Fibroblast of lung (primary cell): ENCODE measurements around the gene ZBTB14. TPM values are rescaled to one million over a fixed set of nuclear protein-coding genes. Genes with fewer than 3 reads are reported as not detected.

Source experiments
- DNase-seq, 2 donors: peaks; one replicate each; pipeline versions ENCODE4 v3.0.0 to v3.0.0-alpha.2; 2010; ENCODE audit warnings: low read depth in 2 of 2
- H2AFZ ChIP-seq: 2 replicates; pipeline ENCODE4 v1.5.1; 2012; ENCODE audit warnings: low read length, control low read depth, inconsistent platforms
- H3K27ac ChIP-seq: 2 replicates; pipeline ENCODE4 v1.5.1; 2011; ENCODE audit warnings: low read length, control low read depth; ENCODE audit not compliant: insufficient read depth
- H3K27me3 ChIP-seq: 2 replicates; pipeline ENCODE4 v1.5.1; 2011; ENCODE audit warnings: mild to moderate bottlenecking, low read length; ENCODE audit not compliant: control insufficient read depth, insufficient read depth
- H3K36me3 ChIP-seq: 2 replicates; pipeline ENCODE4 v1.5.1; 2011; ENCODE audit warnings: low read length; ENCODE audit not compliant: control insufficient read depth, insufficient read depth
- H3K4me1 ChIP-seq: 2 replicates; pipeline ENCODE4 v1.5.1; 2011; ENCODE audit warnings: low read length; ENCODE audit not compliant: control insufficient read depth, insufficient read depth; ENCODE audit errors: extremely low read depth
- H3K4me2 ChIP-seq: 2 replicates; pipeline ENCODE4 v1.5.1; 2011; ENCODE audit warnings: low read length, control low read depth; ENCODE audit not compliant: insufficient read depth; ENCODE audit errors: extremely low read depth
- H3K4me3 ChIP-seq, 4 experiments: fragments of 200-600 bp in 1 of 4; sonication (generic) in 1 of 4; replicated peaks in 1 of 4; 2 replicates each; pipeline ENCODE4 v1.5.1; 2011 to 2016; ENCODE audit warnings: low read length in 4 of 4, low read depth in 3 of 4, mild to moderate bottlenecking in 3 of 4, control low read depth in 2 of 4, inconsistent platforms in 1 of 4, mixed read lengths in 1 of 4; ENCODE audit not compliant: insufficient read depth in 1 of 4; ENCODE audit errors: control extremely low read depth in 1 of 4
- H3K79me2 ChIP-seq: 2 replicates; pipeline ENCODE4 v1.5.1; 2012; ENCODE audit warnings: mild to moderate bottlenecking, low read length, inconsistent platforms; ENCODE audit not compliant: control insufficient read depth, insufficient read depth
- H3K9ac ChIP-seq: 2 replicates; pipeline ENCODE4 v1.5.1; 2011; ENCODE audit warnings: mild to moderate bottlenecking, low read length, control low read depth; ENCODE audit not compliant: insufficient read depth
- H3K9me3 ChIP-seq: 2 replicates; pipeline ENCODE4 v1.5.1; 2012; ENCODE audit warnings: low read depth, low read length; ENCODE audit not compliant: control insufficient read depth, insufficient read depth
- H4K20me1 ChIP-seq: 2 replicates; pipeline ENCODE4 v1.5.1; 2011; ENCODE audit warnings: low read length; ENCODE audit not compliant: control insufficient read depth, insufficient read depth; ENCODE audit errors: extremely low read depth
- CTCF ChIP-seq, 2 donors: IDR thresholded peaks in 1 of 2; conservative IDR thresholded peaks in 1 of 2; 1 replicate in 1 of 2; 2 replicates in 1 of 2; pipeline ENCODE4 v1.5.1; 2011 to 2012; ENCODE audit warnings: low read length in 2 of 2, control low read depth in 1 of 2, inconsistent platforms in 1 of 2, low read depth in 1 of 2, mild to moderate bottlenecking in 1 of 2
- EZH2 ChIP-seq: IDR thresholded peaks from 2 replicates; pipeline ENCODE4 v1.5.1; 2012; ENCODE audit warnings: low read length, control low read depth, mild to moderate bottlenecking; ENCODE audit errors: missing control alignments
- polyA plus RNA-seq, 2 donors: library from polyadenylated mRNA; depleted of rRNA in 1 of 2; stranded (reverse) in 1 of 2; unstranded in 1 of 2; fragments of >200 nt; gene quantifications; 2 replicates each; pipeline ENCODE4 v1.2.1, GENCODE V29; 2011 to 2012; ENCODE audit warnings: missing spikeins in 1 of 2
- total RNA-seq: library from RNA; depleted of rRNA; stranded (reverse); fragments of >200 nt; gene quantifications from 2 replicates; pipeline ENCODE4 v1.2.1, GENCODE V29; 2014

ZBTB14 gene
- total and polyA plus RNA-seq, 2 donors (not counting 1 experiment from before 2014, with no cell fraction given), result 9.7 to 15.1 TPM

- no peak overlapping the region for H3K27ac ChIP-seq
- no peak for DNase-seq
Observed at GRCh38 chr18:5286525-5286924, 9.0 kb downstream of the ZBTB14 start.

GRCh38 chr18:5285326-5285725, 10.2 kb downstream of the ZBTB14 start:
- Histone ChIP-seq H3K4me2 (no peak overlapping the region), H4K20me1 (no peaks in the 10 kb centered on the region), H3K4me3 (no peak overlapping the region), H3K4me1 (no peaks in the 10 kb centered on the region), H3K79me2 (no peaks in the 10 kb centered on the region), H3K36me3 (peaks cover 1% of the 10 kb centered on the region), H3K27me3 (no peaks in the 10 kb centered on the region), H2AFZ (no peak overlapping the region), H3K27ac (no peak overlapping the region), H3K9me3 (no peaks in the 10 kb centered on the region), H3K9ac (no peak overlapping the region)
- no peak for DNase-seq
- TF ChIP-seq CTCF (conservative IDR thresholded peaks at IDR 0.05 in 1 of 2, IDR thresholded peaks at IDR 0.05 in 1 of 2; ENCODE audit: low read depth in 1 of 2, low read length in 2 of 2) (no peak), EZH2 (no peak)

More at GRCh38 chr18:5286525-5286924, 9.0 kb downstream of the ZBTB14 start:
- Histone ChIP-seq H3K79me2 (no peaks in the 10 kb centered on the region), H2AFZ (no peak overlapping the region), H3K4me2 (no peak overlapping the region), H3K27me3 (no peaks in the 10 kb centered on the region), H3K4me3 (no peak overlapping the region), H3K36me3 (peaks cover 7% of the 10 kb centered on the region), H4K20me1 (no peaks in the 10 kb centered on the region), H3K9ac (no peak overlapping the region), H3K9me3 (no peaks in the 10 kb centered on the region), H3K4me1 (no peaks in the 10 kb centered on the region)
- TF ChIP-seq CTCF (conservative IDR thresholded peaks at IDR 0.05 in 1 of 2, IDR thresholded peaks at IDR 0.05 in 1 of 2; ENCODE audit: low read depth in 1 of 2, low read length in 2 of 2), result no peak
- no peak for TF ChIP-seq EZH2

- no peak for TF ChIP-seq CTCF (conservative IDR thresholded peaks at IDR 0.05 in 1 of 2, IDR thresholded peaks at IDR 0.05 in 1 of 2; ENCODE audit: low read depth in 1 of 2, low read length in 2 of 2)
- TF ChIP-seq EZH2, result no peak
- Histone ChIP-seq H3K9me3 (no peaks in the 10 kb centered on the region), H3K36me3 (peaks cover 1% of the 10 kb centered on the region), H2AFZ (no peak overlapping the region), H3K4me2 (no peak overlapping the region), H3K9ac (no peak overlapping the region), H4K20me1 (no peaks in the 10 kb centered on the region), H3K4me3 (no peak overlapping the region), H3K27me3 (no peaks in the 10 kb centered on the region), H3K27ac (no peak overlapping the region), H3K79me2 (no peaks in the 10 kb centered on the region), H3K4me1 (no peaks in the 10 kb centered on the region)
- peak; percentile 14 to 19 for DNase-seq
Observed at GRCh38 chr18:5284808-5285207, 10.7 kb downstream of the ZBTB14 start.
